Cardiac fibroblast (primary cell): ENCODE measurements around the gene DCPS.

Experiments
- DNase-seq, 2 donors: peaks; one replicate each; pipeline versions ENCODE4 v3.0.0 to v3.0.0-alpha.2; 2010; ENCODE audit warnings: low read depth in 2 of 2
- H3K4me3 ChIP-seq, 2 donors: replicated peaks in 1 of 2; 1 replicate in 1 of 2; 2 replicates in 1 of 2; pipeline ENCODE4 v1.5.1; 2011; ENCODE audit warnings: low read depth in 2 of 2, low read length in 2 of 2, mild to moderate bottlenecking in 2 of 2, moderate library complexity in 1 of 2
- TF ChIP-seq, protein P1 (sequence below): IDR thresholded peaks from one replicate; pipeline ENCODE4 v1.5.1; 2011; ENCODE audit warnings: low read depth, mild to moderate bottlenecking, low read length, inconsistent platforms

Gene DCPS

DNA sequence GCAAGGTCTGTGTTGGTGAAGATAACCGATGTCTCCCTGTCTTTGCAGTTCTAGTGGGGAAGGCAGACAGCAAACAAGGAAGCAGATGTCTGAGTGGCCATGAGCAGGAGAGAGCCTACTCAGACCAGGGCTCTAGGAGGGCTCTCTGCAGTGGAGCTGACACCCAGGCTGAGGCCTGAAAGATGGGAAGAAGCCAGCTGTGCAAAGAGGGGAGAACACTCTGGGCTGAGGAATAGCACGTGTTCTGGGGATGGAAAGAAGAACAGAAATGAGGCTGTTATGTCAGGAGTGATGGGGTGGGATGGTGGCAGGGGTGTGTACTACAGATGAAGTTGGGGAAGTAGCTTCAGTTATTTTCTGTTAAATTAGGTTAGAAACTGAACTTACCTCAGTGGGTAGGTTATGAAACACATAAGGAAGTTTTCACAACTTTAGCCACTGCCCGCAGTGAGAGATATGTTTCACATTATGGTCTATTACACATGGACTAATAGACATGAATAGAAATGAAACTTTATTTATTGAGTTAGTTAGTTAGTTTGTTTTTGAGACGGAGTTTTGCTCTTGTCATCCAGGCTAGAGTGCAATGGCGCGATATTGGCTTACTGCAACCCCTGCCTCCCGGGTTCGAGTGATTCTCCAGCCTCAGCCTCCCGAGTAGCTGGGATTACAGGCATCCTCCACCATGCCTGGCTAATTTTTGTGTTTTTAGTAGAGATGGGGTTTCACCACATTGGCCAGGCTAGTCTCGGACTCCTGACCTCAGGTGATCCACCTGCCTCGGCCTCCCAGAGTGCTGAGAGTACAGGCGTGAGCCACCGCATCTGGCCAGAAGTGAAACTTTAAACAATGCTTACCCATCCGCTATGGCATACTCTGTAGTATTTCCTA is 7.8 kb downstream of the DCPS start:
- no peak for DNase-seq
- H3K4me3 ChIP-seq = no peak overlapping the region
- TF ChIP-seq, protein P1, sequence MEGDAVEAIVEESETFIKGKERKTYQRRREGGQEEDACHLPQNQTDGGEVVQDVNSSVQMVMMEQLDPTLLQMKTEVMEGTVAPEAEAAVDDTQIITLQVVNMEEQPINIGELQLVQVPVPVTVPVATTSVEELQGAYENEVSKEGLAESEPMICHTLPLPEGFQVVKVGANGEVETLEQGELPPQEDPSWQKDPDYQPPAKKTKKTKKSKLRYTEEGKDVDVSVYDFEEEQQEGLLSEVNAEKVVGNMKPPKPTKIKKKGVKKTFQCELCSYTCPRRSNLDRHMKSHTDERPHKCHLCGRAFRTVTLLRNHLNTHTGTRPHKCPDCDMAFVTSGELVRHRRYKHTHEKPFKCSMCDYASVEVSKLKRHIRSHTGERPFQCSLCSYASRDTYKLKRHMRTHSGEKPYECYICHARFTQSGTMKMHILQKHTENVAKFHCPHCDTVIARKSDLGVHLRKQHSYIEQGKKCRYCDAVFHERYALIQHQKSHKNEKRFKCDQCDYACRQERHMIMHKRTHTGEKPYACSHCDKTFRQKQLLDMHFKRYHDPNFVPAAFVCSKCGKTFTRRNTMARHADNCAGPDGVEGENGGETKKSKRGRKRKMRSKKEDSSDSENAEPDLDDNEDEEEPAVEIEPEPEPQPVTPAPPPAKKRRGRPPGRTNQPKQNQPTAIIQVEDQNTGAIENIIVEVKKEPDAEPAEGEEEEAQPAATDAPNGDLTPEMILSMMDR = no peak

DNA sequence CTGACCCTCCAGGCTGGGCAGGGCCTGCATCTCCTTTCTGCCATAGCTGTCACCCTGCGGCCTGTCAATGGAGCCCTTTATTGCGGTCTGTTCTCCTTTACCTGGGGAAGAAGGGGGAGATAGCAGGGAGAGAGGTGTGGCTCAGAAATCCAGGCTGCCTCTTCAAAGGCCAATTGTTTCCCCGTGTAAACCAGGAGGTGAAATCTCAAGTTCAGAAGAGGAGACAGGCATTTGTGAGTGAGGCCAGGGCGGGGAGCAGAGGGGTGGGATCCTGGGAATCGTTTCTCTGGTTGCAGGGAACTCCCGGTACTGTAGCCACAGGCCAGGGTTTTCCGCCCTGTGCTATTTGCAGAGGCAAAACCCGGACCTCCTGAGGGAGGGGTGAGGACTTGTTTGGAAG is 9.1 kb downstream of the DCPS start:
- TF ChIP-seq, protein P1 = no peak
- DNase-seq = no peak
- no peak overlapping the region for H3K4me3 ChIP-seq

DNA sequence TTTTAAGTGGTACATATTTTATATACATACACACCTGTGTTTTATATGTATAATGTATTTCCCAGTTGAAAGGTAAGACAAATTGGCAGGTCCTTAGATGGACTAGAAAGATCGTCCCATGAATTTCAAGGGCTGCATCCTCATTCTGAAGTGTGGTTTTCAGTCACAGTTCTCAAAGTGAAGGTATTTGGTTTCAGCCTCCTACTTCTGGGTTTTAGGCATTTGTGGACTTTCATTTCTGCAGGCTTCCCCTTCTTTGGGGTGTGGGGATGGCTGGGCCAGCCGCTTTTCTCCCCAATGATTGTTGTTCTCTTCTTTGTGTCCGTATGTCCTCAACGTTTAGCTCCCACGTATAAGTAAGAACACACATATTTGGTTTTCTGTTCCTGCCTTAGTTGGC is 10.0 kb downstream of the DCPS start:
- H3K4me3 ChIP-seq = no peak overlapping the region
- TF ChIP-seq, protein P1 = no peak
- no peak for DNase-seq

DNA sequence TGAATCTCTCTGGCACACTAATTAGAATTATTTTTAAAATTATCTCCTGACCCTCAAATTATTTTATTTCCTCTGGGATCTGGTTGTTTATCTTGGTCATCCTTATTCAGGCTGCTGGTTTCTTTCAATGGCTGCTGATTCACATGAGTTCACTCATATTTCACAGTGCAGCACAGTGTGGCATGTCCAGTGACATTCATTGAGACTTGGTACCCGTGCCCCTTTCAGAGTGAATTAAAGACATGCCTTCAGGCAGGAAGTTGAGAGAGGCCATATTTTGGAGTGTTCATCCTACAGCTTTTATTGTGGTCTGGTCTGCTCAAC is 13.5 kb downstream of the DCPS start:
- DNase-seq = peak in 1 of 2 donors; percentile 18
- no peak overlapping the region for H3K4me3 ChIP-seq
- TF ChIP-seq, protein P1 = no peak

DNA sequence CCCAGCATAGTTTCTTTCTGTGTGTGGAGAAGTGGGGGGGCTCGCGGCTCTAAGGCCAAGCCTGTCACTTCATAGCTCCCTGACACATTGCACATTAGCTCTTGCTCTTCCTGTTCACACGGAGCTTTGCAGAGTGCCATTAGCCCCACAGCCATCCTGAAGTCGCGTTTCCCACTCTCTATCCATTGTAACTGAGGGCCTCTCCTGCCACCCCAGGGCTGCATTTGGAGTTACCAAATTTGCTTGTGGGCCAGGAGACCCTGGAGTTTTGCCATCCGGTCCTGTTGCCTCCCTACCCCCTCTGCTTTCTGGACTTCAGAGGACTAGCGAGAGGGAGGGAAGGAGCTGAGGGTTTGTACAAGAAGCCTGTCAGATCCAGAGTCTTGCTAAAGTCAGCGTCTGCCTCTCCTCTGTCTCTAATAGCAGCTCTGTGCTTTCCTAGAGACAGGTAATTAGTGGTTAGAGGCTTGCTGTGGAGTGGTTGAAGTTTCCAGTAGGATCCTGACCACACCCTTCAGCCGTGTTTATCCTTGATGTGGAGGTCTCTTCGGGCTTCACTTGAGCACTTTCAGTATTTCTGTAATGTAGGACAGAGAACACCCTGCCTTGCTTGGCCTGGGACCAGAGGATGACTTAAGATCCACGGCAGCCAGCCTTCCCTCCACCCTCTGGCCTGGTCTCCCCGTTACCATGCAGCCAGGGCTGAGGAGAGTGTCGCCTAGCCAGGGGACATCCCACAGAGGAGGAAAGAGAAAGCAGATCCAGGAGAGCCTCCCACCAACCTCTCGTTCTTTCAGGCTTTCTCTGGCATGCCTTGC is 14.1 kb downstream of the DCPS start:
- TF ChIP-seq, protein P1 = no peak
- H3K4me3 ChIP-seq = peak overlapping the region in 1 of 2 donors; percentile 5
- peak; percentile 86 to 87 for DNase-seq

DNA sequence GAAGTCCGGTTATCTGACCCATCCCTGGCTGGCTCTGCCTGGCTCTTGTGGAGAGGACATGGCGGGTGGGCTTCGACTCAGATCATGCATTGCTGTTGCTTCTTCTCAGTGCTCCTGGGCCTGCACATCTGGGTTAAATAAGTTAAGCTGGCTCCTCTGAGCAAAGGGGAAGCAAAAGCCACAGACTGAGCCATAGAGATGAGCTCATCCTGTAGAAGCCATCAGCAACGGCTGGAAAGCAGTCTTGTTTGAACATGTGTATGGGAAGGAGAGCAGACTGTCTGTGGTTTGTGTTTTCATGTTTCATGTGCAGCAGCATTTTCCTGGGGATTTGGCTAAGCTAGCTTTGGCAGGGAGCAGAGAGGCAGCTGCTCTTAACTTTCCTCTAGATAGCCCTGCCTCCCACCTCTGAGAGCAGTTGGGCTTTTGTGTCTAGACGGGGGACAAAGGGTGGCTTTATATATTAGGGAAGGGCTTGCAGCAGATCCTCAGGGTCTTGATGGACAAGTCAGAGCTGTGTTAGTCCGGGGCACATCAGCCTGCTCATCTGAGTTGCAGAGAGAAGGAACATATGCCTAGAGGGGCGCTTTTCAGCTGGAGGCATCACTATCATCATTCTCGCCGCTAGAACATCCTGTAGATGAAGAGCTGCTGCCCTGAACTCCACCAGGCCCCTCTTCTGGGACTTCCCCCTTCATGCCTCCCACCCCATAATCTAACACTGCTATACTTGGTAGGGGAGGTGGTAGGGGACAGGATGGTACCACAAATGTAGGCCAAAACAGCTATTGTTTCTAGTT is 14.9 kb downstream of the DCPS start:
- TF ChIP-seq, protein P1 = no peak
- DNase-seq = peak; percentile 78 to 88
- peak overlapping the region in 1 of 2 donors; percentile 5 for H3K4me3 ChIP-seq
